ENCODE data around the gene STK17A.

The STK17A gene

DNA sequence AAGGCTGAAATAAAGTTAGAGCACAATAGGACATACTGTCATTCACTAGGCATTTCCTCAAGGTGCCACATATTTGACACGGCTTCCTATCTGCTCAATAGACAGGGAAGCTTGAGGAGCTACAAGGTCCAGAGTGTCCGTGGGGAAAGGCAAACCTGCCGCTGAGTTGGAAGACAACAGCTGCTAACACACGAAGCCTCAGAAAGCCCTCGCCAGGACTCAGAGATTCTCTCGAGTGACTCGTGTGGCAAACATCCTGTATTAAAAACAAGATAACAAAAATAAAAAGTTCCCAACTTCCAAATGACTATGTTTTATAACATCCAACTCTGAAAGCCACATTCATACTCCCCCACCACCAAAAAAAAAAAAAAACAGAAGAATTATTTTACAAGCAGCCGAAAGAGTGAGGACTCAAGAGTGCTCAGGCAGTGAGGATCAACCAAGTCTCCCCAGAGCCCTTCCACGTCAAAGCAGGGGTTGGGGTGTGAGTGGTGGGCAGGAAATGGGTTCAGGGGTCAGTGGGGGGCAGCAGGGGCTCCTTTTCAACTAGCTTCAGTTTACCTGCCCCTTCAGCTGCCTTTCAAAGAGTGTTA is 67.6 kb downstream of the STK17A start:
- TF ChIP-seq SIN3A (IDR thresholded peaks at IDR 0.05; ENCODE audit: borderline replicate concordance, insufficient read depth, low read length) (no peak), POLR2AphosphoS5 (IDR thresholded peaks at IDR 0.05; ENCODE audit: low read depth, low read length) (no peak), FOXP2 (optimal IDR thresholded peaks at IDR 0.05; ENCODE audit: borderline replicate concordance, extremely low read depth, extremely low read length, insufficient read depth) (no peak), TAF1 (IDR thresholded peaks at IDR 0.05; ENCODE audit: borderline replicate concordance, insufficient read depth, low read length) (no peak)
- TF ChIP-seq, protein P1, sequence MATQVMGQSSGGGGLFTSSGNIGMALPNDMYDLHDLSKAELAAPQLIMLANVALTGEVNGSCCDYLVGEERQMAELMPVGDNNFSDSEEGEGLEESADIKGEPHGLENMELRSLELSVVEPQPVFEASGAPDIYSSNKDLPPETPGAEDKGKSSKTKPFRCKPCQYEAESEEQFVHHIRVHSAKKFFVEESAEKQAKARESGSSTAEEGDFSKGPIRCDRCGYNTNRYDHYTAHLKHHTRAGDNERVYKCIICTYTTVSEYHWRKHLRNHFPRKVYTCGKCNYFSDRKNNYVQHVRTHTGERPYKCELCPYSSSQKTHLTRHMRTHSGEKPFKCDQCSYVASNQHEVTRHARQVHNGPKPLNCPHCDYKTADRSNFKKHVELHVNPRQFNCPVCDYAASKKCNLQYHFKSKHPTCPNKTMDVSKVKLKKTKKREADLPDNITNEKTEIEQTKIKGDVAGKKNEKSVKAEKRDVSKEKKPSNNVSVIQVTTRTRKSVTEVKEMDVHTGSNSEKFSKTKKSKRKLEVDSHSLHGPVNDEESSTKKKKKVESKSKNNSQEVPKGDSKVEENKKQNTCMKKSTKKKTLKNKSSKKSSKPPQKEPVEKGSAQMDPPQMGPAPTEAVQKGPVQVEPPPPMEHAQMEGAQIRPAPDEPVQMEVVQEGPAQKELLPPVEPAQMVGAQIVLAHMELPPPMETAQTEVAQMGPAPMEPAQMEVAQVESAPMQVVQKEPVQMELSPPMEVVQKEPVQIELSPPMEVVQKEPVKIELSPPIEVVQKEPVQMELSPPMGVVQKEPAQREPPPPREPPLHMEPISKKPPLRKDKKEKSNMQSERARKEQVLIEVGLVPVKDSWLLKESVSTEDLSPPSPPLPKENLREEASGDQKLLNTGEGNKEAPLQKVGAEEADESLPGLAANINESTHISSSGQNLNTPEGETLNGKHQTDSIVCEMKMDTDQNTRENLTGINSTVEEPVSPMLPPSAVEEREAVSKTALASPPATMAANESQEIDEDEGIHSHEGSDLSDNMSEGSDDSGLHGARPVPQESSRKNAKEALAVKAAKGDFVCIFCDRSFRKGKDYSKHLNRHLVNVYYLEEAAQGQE (IDR thresholded peaks at IDR 0.05; ENCODE audit: insufficient read depth in 1 of 2, low read depth in 2 of 2, low read length in 2 of 2), result no peak

DNA sequence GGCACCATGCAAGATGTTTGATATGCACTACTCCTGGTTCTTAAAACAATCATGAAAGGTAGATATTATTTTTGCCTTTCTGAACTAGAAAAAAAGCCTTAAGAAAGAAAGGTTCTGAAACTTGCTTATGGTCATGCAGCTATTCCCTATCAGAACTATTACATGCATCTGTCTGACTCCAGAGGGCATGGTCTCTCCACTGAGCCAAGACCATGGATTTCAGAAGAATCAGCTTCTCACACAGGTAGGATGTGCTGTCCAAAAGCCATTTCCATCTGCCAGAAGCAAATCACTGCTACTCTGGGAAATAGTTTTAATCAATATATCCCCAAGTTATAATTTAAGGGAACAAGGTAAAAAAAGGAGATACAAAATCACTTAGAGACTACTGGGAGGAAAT is 69.5 kb downstream of the STK17A start:
- TF ChIP-seq FOXP2 (optimal IDR thresholded peaks at IDR 0.05; ENCODE audit: borderline replicate concordance, extremely low read depth, extremely low read length, insufficient read depth) (no peak), SIN3A (IDR thresholded peaks at IDR 0.05; ENCODE audit: borderline replicate concordance, insufficient read depth, low read length) (no peak), TAF1 (IDR thresholded peaks at IDR 0.05; ENCODE audit: borderline replicate concordance, insufficient read depth, low read length) (no peak), POLR2AphosphoS5 (IDR thresholded peaks at IDR 0.05; ENCODE audit: low read depth, low read length) (no peak)
- TF ChIP-seq, protein P1 (IDR thresholded peaks at IDR 0.05; ENCODE audit: insufficient read depth in 1 of 2, low read depth in 2 of 2, low read length in 2 of 2), result no peak

DNA sequence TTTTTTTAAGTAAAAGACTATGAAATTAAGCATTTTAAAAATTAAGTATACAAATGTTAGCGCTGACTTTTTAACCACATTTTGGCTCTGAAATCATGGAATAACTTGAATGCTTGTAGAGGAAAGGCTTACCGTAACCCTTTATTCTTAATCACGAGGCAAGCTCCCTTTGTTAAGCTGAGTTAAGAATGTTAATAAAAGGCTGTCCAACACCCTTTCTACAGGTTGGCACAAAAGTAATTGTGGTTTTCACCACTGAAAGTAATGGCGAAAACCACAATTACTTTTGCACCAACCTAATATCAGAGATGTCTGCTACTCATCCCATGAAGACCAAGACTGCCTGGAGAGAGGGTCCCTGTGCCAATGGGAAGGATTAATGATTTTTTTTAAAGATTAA is 70.6 kb downstream of the STK17A start:
- no peak for TF ChIP-seq FOXP2 (optimal IDR thresholded peaks at IDR 0.05; ENCODE audit: borderline replicate concordance, extremely low read depth, extremely low read length, insufficient read depth)
- TF ChIP-seq, protein P1 (IDR thresholded peaks at IDR 0.05; ENCODE audit: insufficient read depth in 1 of 2, low read depth in 2 of 2, low read length in 2 of 2), result no peak
- TF ChIP-seq TAF1 (IDR thresholded peaks at IDR 0.05; ENCODE audit: borderline replicate concordance, insufficient read depth, low read length), result no peak
- no peak for TF ChIP-seq POLR2AphosphoS5 (IDR thresholded peaks at IDR 0.05; ENCODE audit: low read depth, low read length)
- no peak for TF ChIP-seq SIN3A (IDR thresholded peaks at IDR 0.05; ENCODE audit: borderline replicate concordance, insufficient read depth, low read length)

DNA sequence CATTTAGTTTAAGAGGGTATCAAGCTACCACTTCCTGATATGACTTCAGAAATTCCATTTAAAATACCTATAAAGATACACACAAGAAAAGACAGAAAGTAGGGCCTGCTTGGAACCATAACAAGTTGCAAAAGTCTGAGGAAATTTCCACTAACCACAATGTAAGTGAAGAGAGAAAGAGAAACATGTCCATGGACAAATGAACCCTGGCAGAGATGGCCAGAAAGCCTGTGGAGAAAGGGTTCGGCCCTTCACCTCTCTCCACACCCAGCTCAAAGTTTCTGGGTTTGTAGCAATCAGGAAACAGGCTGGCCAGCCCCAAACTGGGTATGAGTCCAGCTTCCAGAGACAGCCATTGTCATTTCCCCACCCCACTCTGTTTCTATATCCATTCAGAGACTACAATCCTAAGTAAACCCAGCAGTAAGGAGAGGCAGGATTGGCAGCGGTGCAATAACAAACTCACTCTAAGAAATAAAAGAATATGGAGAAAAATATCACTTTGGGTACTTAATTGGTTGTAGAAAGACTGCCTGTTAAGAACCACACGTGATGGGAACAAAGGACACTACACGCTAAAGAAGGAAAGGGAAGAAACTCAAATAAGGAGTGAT is 71.1 kb downstream of the STK17A start:
- TF ChIP-seq, protein P1 (IDR thresholded peaks at IDR 0.05; ENCODE audit: insufficient read depth in 1 of 2, low read depth in 2 of 2, low read length in 2 of 2), result no peak
- TF ChIP-seq FOXP2 (optimal IDR thresholded peaks at IDR 0.05; ENCODE audit: borderline replicate concordance, extremely low read depth, extremely low read length, insufficient read depth), result no peak
- no peak for TF ChIP-seq SIN3A (IDR thresholded peaks at IDR 0.05; ENCODE audit: borderline replicate concordance, insufficient read depth, low read length)
- no peak for TF ChIP-seq TAF1 (IDR thresholded peaks at IDR 0.05; ENCODE audit: borderline replicate concordance, insufficient read depth, low read length)
- no peak for TF ChIP-seq POLR2AphosphoS5 (IDR thresholded peaks at IDR 0.05; ENCODE audit: low read depth, low read length)
